HG03460 (cell line): ENCODE data around the gene LASP1.
"Not testable (repeated sequence)": the region's sequence is repeated elsewhere in the genome, so short reads cannot be mapped to it uniquely, and the experiment has no call there.

Experiments used
- ATAC-seq: cut with Tn5 transposase; IDR thresholded peaks from one replicate; pipeline ENCODE4 v1.9.1; 2021; ENCODE audit not compliant: unreplicated experiment

Gene LASP1

GRCh38 chr17:38869526-38870258, at the start of gene LASP1:
LASP1 (plus strand) TSS chr17:38870058; CDS start chr17:38870190, 132 bp downstream.
- ATAC-seq: peak; percentile 38

GRCh38 chr17:38824899-38825761, 44.7 kb upstream of the LASP1 start, which contains the start of gene CWC25:
CWC25 (minus strand) TSS chr17:38825321; CDS start chr17:38825183, 138 bp downstream.
- peak; percentile 72 for ATAC-seq

GRCh38 chr17:38825762-38826247, 44.1 kb upstream of the LASP1 start:
- ATAC-seq: no peak

GRCh38 chr17:38844261-38844757, 25.5 kb upstream of the LASP1 start:
- ATAC-seq: no peak

- no peak for ATAC-seq
These were observed 21.3 kb upstream of the LASP1 start for GRCh38 chr17:38848557-38848891.

GRCh38 chr17:38848939-38849605, 20.8 kb upstream of the LASP1 start:
- ATAC-seq: no peak

- ATAC-seq: no peak
These were observed 19.5 kb upstream of the LASP1 start for GRCh38 chr17:38850374-38850773.

GRCh38 chr17:38851434-38851833, 18.4 kb upstream of the LASP1 start:
- ATAC-seq: no peak

- ATAC-seq: no peak
These were observed 17.0 kb upstream of the LASP1 start for GRCh38 chr17:38852771-38853291.

GRCh38 chr17:38853292-38854219, 16.3 kb upstream of the LASP1 start, which contains the start of gene RPL23:
RPL23 (minus strand) TSS chr17:38853721; CDS start chr17:38853710, 11 bp downstream.
- no peak for ATAC-seq

GRCh38 chr17:38855101-38855714, 14.7 kb upstream of the LASP1 start:
- not testable (repeated sequence) for ATAC-seq

- no peak for ATAC-seq
These were observed 12.6 kb upstream of the LASP1 start for GRCh38 chr17:38857271-38857670.

- ATAC-seq: no peak
These were observed 8.4 kb upstream of the LASP1 start for GRCh38 chr17:38861399-38861843.

- no peak for ATAC-seq
These were observed 5.0 kb upstream of the LASP1 start for GRCh38 chr17:38864636-38865398.

GRCh38 chr17:38867179-38867967, 2.5 kb upstream of the LASP1 start:
- ATAC-seq: no peak

GRCh38 chr17:38867968-38868816, 1.7 kb upstream of the LASP1 start:
- no peak for ATAC-seq
